NCI-H146 treated with DMSO at 0.1 percent for 48 hours (cell line): ENCODE results near the gene PKN1.
"Not testable (repeated sequence)": the region's sequence is repeated elsewhere in the genome, so short reads cannot be mapped to it uniquely, and the experiment has no call there.

ENCODE experiments used
- DNase-seq: peaks from one replicate; lab custom pipeline; 2025; ENCODE audit not compliant: unreplicated experiment; lab: John Stamatoyannopoulos, UW

PKN1 gene

DNA sequence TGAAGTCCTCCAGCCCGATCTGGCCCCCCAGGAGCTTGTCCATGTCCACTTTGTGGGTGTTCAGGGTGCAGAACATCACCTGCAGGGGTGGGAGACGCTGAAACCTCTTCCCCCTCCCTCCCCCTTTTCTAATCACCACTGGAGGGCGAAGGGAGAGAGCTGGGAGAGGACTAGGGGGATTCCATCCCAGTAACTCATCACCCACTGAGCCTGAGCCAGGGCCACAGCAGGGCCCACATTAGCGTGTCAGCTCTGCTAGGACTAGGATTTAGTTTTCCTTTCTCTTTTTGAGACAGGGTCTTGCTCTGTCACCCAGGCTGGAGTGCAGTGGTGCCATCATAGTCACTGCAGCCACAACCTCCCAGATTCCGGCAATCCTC, 47.6 kb downstream of the PKN1 start:
- DNase-seq, result no peak

DNA sequence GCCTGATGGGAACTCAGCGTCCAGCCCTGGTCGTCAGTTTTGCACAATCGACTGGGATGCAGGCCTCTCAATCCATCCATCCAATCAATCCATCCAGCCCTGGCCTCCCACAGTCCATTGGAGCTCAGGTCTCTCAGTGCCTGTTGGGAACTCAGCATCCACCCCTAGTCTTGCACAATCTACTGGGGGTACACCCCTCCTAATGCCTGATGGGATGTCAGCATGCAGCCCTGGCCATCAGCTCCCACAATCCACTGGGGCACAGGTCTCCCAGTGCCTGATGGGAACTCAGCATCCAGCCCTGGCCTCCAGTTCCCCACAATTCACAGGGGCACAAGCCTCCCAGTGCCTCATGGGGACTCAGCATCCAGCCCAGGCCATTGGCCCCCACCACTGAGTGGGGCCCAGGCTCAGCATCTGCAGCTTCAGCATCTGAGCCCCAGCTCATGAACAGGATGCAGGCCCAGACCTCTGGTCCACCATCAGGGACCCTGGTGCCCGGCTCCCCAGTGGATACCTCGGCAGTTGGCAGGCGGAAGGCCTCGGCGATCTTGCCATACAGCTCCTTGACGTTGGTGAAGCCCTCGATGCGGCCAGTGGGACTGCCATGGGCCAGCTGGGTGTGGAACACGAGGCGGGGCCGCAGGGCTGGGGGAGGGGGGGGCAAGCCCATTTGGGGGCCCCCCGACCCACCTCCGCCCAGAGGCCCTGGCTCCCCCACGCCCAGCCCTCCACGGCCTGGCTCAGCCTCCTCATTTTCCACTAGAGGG, 49.3 kb downstream of the PKN1 start:
- no peak for DNase-seq

DNA sequence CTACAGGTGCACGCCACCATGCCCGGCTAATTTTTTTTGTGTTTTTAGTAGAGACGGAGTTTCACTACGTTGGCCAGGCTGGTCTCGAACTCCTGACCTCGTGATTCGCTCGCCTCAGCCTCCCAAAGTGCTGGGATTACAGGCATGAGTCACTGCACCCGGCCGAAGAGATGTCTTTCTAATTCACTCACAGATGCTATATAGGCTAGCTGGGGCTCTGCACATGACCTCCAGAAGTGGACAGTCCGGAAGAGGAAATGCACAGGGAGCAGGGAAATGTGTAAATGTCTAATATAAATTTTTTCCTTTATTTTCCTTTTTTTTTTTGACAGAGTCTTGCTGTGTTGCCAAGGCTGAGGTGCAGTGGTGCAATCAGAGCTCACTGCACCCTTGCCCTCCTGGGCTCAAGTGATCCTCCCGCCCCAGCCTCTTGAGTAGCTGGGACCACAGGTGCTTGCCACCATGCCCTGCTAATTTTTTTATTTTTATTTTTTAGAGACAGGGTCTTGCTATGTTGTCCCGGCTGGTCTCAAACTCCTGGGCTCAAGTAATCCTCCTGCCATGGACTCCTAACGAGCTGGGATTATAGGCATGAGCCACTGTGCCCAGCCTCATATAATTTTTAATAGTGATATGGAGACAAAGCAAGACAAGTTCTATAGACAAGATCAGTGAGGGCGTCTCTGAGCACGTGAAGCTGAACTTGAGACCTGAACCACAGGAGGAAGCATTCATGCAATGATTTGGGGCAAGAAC, 54.4 kb downstream of the PKN1 start:
- DNase-seq, result no peak

DNA sequence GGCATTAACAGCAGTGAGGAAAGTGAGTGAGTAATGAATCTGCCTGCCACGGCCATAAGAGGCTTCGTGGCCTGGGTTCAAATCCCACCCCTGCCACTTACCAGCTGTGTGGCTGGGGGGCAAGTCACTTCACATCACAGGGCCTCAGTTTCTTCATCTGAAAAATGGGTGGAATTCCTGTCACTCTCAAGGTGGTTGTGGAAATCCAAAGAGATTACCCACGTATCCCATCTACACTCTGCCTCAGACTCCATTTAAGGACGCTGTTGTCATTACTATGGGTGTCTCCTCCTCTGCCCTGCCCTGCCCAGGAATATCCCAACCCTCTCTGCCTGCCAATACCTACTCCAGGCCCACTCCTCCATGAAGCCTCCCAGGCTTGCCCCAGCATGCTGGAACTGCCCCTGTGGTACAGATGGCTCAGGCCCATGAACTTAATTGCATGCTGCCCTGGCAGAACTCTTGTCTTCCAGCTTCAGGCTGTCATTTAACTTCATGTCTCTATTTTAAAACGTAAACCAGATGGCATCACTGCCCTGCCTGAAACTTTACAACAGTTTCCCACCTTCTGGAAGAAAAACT, 59.7 kb downstream of the PKN1 start:
- DNase-seq, result no peak

DNA sequence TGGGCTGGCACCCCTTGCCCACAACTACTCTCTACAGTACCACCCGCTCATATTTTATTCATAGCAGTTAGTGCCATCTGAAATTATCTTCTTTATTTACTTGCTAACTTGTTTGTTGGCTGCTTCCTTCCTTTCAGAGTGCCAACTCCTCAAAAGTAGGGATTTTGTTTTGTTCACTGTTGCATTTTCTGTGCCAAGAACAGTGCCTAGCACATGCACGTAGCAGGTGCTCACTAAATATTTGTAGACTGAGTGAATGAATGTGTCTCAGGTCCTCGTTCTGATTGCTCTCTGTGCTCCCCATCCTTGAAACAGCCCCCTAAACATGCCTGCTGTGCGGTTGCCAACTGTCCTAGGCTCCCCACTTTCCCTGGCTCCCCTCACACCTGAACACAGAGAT, 61.3 kb downstream of the PKN1 start:
- DNase-seq, result no peak

DNA sequence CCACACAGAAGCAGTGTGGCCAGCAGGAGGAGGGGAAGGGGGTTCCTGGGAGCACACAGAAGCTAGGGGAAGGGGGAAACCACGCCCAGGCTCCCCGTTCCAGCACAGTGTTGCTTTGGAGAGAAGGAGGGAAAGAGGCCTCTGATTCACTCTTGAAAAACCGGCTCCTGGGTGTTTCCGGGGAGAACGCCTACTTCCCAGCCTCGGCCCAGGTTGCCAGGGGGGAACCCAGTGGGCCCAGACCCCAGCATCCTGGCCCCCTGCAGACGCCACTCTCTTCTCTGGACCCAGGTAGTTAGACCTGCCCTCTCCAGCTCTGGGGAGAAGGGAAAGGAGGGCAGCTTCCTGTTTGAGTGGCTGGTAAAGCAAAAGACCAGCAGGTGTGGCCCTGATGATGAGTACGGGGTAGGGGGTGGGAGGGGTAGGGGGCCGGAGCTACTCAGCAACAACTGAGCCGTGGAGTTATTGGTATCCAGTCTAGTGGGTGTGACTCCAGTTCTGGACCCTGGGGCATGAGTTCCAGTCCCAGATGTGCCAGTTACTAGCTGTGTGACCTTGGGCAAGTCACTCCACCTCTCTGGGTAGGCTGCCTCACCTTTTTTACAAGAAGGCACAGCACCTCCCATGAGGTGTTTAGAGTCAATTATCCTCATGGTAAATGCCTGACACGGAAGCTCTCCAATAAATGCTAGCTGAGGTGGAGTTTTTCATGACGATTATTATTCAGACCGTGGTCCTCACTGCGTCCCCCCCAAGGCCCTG, 62.0 kb downstream of the PKN1 start:
- DNase-seq, result no peak

DNA sequence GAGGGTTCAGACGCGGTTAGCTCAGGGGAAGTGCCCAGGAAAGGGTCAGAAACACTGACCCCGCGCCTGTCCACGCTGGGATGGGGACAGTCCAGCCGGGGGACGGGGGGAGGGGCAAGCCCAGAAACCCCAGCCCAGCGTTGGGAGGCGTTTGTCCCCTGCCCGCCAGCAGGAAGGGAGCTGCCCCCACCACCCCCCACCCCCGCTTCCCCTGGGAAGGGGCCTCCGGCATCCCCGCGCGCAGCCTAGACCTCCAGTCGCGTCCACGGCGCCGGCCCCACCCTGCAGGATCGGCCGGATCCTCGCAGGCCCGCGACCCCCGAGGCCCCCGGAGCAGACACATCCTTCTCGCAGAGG, 62.5 kb downstream of the PKN1 start:
- DNase-seq, result no peak

DNA sequence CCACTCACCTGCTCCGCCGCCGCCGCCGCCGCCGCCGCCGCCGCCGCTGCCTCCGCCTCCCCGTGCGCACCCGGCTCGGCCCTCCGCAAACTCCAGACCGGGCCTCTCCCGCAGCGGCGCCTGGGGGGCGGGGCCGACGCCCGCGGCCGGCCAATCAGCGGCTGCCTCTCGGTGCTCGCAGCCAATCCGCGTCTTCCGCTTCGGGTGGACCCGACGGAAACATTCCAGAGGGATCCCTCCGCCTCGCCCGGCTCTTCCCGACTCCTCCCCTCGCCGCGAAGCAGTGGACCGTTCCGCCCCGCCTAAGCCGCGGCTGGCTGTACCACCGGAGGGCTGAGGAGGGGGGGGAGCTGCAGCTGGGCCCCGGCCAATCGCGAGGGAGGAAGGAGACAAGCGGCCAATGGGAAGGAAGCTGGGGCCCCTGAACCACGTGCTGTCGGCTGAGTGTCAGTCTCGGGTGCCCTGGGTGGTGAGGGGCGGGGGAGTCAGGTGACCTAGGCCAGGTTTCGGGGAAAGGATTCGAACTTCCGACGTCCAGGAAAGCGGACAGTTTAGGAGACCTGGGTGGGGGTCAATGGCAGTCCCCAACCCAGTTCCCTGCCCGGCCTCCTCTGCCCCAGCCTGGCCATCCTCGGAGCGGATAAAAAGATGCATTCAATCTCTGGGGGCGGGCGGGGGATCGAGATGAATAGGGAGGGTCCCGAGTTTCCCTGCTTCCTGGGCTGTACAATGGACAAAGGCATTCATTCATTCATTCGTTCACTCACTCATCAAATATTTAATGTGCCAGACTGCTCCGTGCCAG, 63.1 kb downstream of the PKN1 start, which contains the start of gene GIPC1:
Gene GIPC1, minus strand, starts transcription at position 99 of the 805 bp plus-strand sequence. CDS start 13,151 bp downstream, outside the sequence.
- DNase-seq, result peak; percentile 97

DNA sequence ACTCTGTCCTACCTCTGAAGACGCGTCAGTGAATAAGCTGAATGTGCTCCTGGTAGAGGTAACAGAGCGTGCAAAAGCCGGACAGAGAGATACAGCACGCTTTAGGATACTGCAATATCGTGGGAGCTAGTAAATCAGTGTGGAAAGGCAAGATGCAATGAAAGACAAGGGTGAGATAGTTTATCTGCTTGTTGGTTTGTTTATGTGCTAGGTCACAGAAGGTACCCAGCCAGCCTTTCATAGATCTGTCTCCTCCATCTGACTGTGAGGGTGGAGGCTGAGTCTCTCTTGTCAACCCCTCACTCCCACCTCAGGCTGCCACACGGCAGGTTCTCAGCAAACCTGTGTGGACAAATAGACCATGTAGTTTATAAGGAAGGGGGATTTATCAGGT, 63.7 kb downstream of the PKN1 start:
- no peak for DNase-seq

DNA sequence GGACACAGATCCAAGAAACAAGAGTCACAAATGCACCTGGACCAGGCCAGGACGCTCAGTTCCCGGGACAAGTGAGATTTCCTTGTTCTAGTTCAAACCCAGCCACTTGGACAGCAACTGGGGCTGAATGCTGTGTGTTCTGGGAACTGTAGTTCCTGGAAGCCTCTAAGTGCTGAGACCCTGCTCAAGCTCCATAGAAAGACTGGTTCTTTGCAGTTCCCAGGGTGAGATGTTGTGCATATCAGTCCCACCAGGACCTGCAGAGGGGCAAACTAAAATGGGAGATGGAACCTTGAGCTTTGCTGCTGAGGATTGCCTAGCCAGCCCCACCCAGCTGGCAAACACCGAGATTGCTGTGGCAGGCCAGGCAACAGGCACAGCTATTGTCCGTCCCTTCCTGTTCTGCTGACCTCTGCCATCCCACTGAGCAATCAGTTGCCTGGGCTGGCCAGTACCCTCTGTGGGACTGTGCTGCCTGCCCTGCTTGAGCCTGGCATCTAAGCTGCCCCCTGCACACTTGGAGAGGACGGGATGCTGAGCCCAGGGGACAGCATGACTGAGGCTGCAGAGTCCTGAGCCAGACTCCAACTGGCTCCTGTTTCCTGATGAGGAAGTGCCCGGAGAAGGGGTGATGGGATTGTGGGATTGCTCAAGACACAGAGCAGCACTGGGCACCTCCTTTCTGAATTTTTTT, 64.3 kb downstream of the PKN1 start:
- no peak for DNase-seq

DNA sequence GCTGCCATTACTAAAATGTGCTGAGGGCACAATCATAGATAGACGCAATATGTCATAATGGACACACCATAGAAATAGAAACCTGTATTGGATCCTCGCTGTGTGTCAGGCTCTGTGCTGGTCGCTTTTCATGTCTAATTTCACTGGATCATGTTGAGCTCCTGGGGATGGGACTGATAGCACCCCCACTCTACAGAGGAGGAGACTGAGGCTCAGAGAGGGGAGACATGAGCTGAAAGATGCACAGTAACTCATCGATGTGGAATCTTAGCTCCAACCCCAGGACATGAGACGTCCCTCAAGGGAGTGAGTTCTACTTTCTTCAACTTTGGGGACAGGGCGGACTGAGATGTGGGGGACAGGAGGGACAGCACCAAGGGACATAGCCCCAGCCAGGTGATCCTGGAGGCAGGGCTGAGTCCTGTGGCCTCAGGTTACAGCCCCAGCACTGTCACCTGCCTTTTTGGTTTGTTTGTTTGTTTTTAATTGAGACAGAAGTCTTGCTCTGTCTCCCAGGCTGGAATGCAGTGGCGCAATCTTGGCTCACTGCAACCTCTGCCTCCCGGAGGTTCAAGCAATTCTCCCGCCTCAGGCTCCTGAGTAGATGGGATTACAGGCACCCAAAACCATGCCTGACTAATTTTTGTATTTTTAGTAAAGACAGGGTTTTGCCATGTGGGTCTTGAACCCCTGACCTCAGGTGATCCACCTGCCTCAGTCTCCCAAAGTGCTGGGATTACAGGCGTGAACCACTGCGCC, 69.4 kb downstream of the PKN1 start:
- no peak for DNase-seq

DNA sequence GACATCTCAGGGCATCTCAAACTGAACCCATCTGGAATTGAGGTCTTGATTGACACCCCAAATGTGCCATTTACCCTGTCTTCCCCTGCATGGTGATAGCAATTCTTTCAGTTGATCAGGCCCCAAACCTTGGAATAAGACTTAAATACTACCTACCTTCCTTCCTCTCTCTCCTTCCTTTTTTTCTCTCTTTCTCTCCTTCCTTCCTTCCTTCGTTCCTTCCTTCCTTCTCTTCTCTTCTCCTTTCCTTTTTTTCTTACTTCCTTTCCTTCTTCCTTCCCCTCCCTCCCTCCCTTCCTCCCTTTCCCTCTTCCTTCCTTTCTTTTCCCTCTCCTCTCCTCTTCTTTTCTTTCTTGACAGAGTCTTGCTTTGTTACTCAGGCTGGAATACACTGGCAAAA, 70.2 kb downstream of the PKN1 start:
- DNase-seq, result no peak

DNA sequence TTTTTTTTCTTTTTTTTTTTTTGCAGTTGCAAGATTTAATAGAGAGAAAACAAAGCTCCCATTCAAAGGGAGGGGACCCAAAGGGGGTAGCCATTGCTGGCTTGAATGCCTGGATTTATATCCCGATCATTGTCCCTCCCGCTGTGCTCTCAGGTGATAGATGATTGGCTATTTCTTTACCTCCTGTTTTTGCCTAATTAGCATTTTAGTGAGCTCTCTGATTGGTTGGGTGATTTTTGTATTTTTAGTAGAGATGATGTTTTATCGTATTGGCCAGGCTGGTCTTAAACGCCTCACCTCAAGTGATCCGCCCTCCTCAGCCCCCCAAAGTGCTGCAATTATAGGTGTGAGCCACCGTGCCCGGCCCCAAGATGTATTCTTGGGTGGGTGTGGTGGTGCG, 71.5 kb downstream of the PKN1 start:
- not testable (repeated sequence) for DNase-seq

DNA sequence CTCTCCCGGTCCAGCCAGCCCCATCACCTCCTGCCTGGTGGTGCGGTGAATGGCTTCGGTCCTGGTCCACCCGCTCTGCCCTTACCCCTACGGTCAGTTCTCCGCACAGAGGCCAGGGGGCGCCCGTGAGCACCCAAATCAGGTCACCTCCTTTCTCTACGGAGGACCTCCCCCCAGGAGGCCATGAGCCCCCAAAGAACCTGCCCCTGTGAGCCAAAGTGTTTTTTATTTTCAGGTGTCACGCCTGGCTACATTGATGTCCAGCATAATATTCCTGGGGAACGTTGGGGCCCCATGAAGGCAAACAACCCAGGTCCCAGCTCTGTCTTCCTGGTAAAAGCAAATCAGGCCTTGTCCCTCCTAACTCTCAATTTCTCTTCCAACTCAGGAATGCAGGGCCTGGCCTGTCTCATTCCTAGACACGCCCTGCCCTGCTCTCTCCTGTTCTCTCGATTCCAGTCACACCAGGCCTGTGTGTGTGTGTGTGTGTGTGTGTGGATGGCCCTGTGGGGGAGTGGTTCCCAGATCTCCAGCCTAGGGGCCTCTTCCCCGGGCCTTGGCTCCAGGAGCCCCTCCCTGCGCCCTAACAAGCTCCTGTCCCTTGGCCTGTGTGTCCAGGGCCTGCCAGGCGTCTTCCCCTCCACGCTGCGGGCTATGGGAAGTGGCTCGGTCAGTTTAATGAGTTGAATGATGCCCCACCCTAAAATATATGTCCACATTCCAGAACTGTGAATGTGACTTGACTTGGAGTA, 72.6 kb downstream of the PKN1 start:
- no peak for DNase-seq

DNA sequence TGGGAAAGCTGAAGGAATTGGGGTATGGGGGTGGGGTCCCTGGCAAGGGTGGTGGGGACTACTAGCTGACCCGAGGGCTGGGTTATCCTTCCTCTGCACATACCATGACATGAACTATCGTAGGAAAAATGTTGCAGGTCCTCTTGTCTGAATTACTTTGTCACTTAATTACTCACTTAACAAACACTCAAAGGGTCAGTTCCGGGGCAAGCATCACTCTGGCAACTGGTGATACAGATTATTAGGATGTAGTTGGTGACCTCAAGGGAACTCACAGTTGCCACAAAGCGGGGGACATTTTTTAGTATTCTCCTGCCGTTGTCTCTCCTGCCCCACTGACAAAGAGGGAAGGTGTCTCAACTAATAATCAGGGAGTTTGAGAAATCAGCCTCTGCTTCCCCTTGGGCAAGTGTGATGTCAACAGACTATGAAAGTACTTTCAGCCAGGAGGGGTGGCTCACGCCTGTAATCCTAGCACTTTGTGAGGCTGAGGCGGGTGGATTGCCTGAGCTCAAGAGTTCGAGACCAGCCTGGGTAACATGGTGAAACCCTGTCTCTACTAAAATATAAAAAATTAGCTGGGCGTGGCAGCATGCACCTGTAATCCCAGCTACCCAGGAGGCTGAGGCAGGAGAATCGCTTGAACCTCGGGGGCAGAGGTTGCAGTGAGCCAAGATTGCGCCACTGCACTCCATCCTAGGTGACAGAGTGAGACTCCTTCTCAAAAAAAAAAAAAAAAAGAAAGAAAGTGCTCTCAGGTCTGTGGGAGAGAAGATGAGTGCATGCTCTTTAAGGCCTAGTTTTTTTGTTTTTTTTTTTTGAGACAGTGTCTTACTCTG, 74.8 kb downstream of the PKN1 start:
- DNase-seq, result no peak

DNA sequence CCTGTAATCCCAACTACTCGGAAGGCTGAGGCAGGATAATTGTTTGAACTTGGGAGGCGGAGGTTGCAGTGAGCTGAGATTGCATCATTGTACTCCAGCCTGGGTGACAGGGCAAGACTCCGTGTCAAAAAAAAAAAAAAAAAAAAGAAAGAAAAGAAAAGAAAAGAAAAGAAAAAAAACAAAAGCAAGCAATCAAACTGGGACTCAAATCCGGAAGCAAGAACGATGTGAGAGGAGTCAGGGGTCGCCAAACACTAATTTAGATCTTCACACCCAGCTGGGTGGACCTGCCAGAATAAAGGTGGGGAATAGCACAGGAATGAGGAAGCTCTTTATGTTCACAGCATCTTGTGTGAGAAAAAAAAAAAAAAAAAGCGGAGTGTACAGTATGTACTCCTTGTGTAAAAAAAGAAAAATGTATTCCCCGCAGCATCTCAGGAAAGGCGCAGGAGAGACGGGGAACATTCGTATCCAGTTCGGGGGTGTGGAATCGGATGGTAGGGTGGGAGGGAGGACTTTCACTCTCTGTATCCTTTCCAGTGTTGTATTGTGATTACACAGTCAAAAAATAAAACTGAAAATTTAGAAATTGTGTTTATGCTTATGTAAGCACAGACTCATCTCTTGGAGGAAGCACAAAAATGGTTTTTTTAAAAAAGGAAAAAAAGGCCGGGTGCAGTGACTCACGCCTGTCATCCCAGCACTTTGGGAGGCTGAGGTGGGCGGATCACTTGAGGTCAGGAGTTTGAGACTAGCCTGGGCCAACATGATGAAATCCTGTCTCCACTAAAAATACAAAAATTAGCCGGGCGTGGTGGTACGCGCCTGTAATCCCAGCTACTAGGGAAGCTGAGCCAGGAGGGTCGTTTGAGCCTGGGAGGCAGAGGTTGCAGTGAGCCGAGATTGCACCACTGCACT, 77.5 kb downstream of the PKN1 start:
- no peak for DNase-seq

DNA sequence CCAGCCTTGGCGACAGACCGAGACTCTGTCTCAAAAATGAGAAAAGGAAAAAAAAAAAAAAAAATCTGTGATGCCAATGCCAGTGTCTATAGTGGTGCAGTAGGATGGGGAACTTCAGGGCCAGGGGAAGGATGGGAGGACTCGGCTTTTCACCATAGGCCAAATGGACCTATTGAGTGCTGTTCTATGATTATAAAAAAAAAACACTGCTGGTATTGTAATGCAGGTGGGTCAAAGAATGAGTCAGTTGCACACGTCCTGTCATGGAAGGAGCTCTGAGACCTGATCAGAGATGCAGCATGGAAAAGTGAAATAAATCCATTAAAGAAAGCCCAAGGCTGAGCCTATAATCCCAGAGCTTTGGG, 78.1 kb downstream of the PKN1 start:
- no peak for DNase-seq
